Activated gamma-delta T cell treated with anti-CD3 and anti-CD28 coated beads, Interleukin-2, amount 50 U/mL, for 16 hours (primary cell): Measurements from ENCODE around the gene PARG.
A peak's percentile ranks its signal among the peaks of the same experiment; 100 is the strongest.
"Not testable (repeated sequence)": the region's sequence is repeated elsewhere in the genome, so short reads cannot be mapped to it uniquely, and the experiment has no call there.

Source experiments
- DNase-seq: peaks from one replicate; pipeline ENCODE4 v3.0.0-alpha.2; 2020; ENCODE audit warnings: low read depth

Gene PARG

GRCh38 chr10:49941447-49942338, at the start of gene PARG, which contains the start of gene TIMM23B:
Gene PARG, minus strand, starts transcription at chr10:49942027. Its CDS starts 302 bp downstream, at chr10:49941725.
Gene TIMM23B, plus strand, starts transcription at chr10:49942053. Its CDS starts 142 bp downstream, at chr10:49942195.
- DNase-seq, result peak; percentile 68

- not testable (repeated sequence) for DNase-seq
These were observed 46.5 kb upstream of the PARG start, which contains the start of gene AGAP6 for GRCh38 chr10:49988376-49988775. Gene AGAP6, plus strand, starts transcription at chr10:49988406. Its CDS starts 310 bp downstream, at chr10:49988716.

- not testable (repeated sequence) for DNase-seq
These were observed 45.4 kb upstream of the PARG start for GRCh38 chr10:49987207-49987606.

GRCh38 chr10:49977756-49978155, 35.9 kb upstream of the PARG start:
- not testable (repeated sequence) for DNase-seq

GRCh38 chr10:49972094-49972493, 30.3 kb upstream of the PARG start:
- not testable (repeated sequence) for DNase-seq

GRCh38 chr10:49971466-49971865, 29.6 kb upstream of the PARG start:
- DNase-seq, result not testable (repeated sequence)

GRCh38 chr10:49970331-49970857, 28.6 kb upstream of the PARG start:
- DNase-seq, result not testable (repeated sequence)

- DNase-seq, result not testable (repeated sequence)
These were observed 11.3 kb upstream of the PARG start for GRCh38 chr10:49953122-49953521.

- not testable (repeated sequence) for DNase-seq
These were observed 10.2 kb upstream of the PARG start for GRCh38 chr10:49952006-49952405.

GRCh38 chr10:49948737-49949136, 6.9 kb upstream of the PARG start:
- not testable (repeated sequence) for DNase-seq

- not testable (repeated sequence) for DNase-seq
These were observed 6.3 kb upstream of the PARG start for GRCh38 chr10:49948142-49948541.

GRCh38 chr10:49943607-49944006, 1.8 kb upstream of the PARG start:
- DNase-seq, result not testable (repeated sequence)

GRCh38 chr10:49942339-49942705, 495 bp upstream of the PARG start:
- not testable (repeated sequence) for DNase-seq

- not testable (repeated sequence) for DNase-seq
These were observed 9.7 kb downstream of the PARG start for GRCh38 chr10:49931959-49932728.

- DNase-seq, result not testable (repeated sequence)
These were observed 10.6 kb downstream of the PARG start for GRCh38 chr10:49931276-49931675.

- DNase-seq, result not testable (repeated sequence)
These were observed 18.3 kb downstream of the PARG start for GRCh38 chr10:49923572-49923971.

GRCh38 chr10:49922041-49922440, 19.8 kb downstream of the PARG start:
- DNase-seq, result not testable (repeated sequence)

- DNase-seq, result not testable (repeated sequence)
These were observed 23.9 kb downstream of the PARG start for GRCh38 chr10:49917927-49918326.

- not testable (repeated sequence) for DNase-seq
These were observed 25.4 kb downstream of the PARG start for GRCh38 chr10:49916451-49916850.

- DNase-seq, result not testable (repeated sequence)
These were observed 31.5 kb downstream of the PARG start for GRCh38 chr10:49910295-49910694.

- DNase-seq, result not testable (repeated sequence)
These were observed 33.3 kb downstream of the PARG start for GRCh38 chr10:49908290-49909080.
